MCF 10A (cell line): ENCODE measurements around the gene ZNF30. TPM values are rescaled to one million over a fixed set of nuclear protein-coding genes. Genes with fewer than 3 reads are reported as not detected.
A peak's percentile ranks its signal among the peaks of the same experiment; 100 is the strongest.

Experiments used
- BruUV-seq: library from RNA; stranded (reverse); fragments of 400-500 nt; replicated peaks from 2 replicates; lab custom pipeline; 2021; lab: Mats Ljungman, UMichigan
- CTCF ChIA-PET: fragments of 300-600 bp; sonication (Branson Sonifier 250); formaldehyde crosslinking; extraction: SDS; loops from one replicate; lab custom pipeline; 2021; ENCODE audit warnings: antibody characterized with exemption, inconsistent platforms; lab: Yijun Ruan, JAX
- POLR2A ChIA-PET: fragments of 300-600, 350-650 bp; sonication (Branson Sonifier 250); formaldehyde crosslinking; extraction: SDS; loops from one replicate; lab custom pipeline; 2020; ENCODE audit warnings: antibody characterized with exemption, inconsistent platforms; lab: Yijun Ruan, JAX
- DNase-seq: peaks from one replicate; pipeline ENCODE4 v3.0.0-alpha.2; 2018; ENCODE audit not compliant: unreplicated experiment
- H3K27ac Mint-ChIP-seq: one replicate; pipeline ENCODE4 v1.8.0; 2022; ENCODE audit warnings: mild to moderate bottlenecking, low read depth, mixed read lengths; ENCODE audit not compliant: unreplicated experiment
- H3K27me3 Mint-ChIP-seq: one replicate; pipeline ENCODE4 v1.8.0; 2022; ENCODE audit warnings: mixed read lengths; ENCODE audit not compliant: insufficient read depth, unreplicated experiment
- H3K36me3 Mint-ChIP-seq: one replicate; pipeline ENCODE4 v1.8.0; 2022; ENCODE audit warnings: mild to moderate bottlenecking, moderate library complexity, mixed read lengths; ENCODE audit not compliant: insufficient read depth, unreplicated experiment
- H3K4me1 Mint-ChIP-seq: one replicate; pipeline ENCODE4 v1.8.0; 2022; ENCODE audit warnings: mixed read lengths; ENCODE audit not compliant: insufficient read depth, unreplicated experiment
- H3K4me3 Mint-ChIP-seq: one replicate; pipeline ENCODE4 v1.8.0; 2022; ENCODE audit warnings: mild to moderate bottlenecking, moderate library complexity, mixed read lengths; ENCODE audit not compliant: unreplicated experiment
- H3K9me3 Mint-ChIP-seq: one replicate; pipeline ENCODE4 v1.8.0; 2022; ENCODE audit warnings: mixed read lengths; ENCODE audit not compliant: unreplicated experiment
- intact Hi-C: fragments of 100-400 bp; cut with micrococcal nuclease; formaldehyde crosslinking; loops from 2 replicates; pipeline ENCODE4 v1.14.1; 2022
- total RNA-seq: library from RNA; stranded (reverse); gene quantifications from 2 replicates; pipeline ENCODE4 v1.2.3, GENCODE V29; 2022
- TF ChIP-seq, protein P1 (sequence below): fragments of 200-600 bp; IDR thresholded peaks from one replicate; pipeline ENCODE4 v1.8.0; 2022; ENCODE audit warnings: antibody characterized with exemption, mild to moderate bottlenecking; ENCODE audit not compliant: unreplicated experiment

The ZNF30 gene
- total RNA-seq, 1 experiment from 2014 or later: 4.0 TPM

- ChIA-PET CTCF (interaction anchor here (0.6 to 5.7 kb wide), 8 partner anchors 10 to 293 kb away, joined by 3 to 45 read pairs (median 5); no protein-coding TSS in a partner anchor), POLR2A (interaction anchor here (0.7 kb wide), 1 partner anchor 289 kb away, joined by 3 read pairs; no protein-coding TSS in a partner anchor)
- Mint-ChIP-seq H3K4me1 (peaks cover 5% of the 10 kb centered on the region), H3K27me3 (peaks cover 10% of the 10 kb centered on the region), H3K27ac (no peak overlapping the region), H3K36me3 (no peaks in the 10 kb centered on the region), H3K9me3 (no peaks in the 10 kb centered on the region), H3K4me3 (no peak overlapping the region)
- TF ChIP-seq, protein P1, sequence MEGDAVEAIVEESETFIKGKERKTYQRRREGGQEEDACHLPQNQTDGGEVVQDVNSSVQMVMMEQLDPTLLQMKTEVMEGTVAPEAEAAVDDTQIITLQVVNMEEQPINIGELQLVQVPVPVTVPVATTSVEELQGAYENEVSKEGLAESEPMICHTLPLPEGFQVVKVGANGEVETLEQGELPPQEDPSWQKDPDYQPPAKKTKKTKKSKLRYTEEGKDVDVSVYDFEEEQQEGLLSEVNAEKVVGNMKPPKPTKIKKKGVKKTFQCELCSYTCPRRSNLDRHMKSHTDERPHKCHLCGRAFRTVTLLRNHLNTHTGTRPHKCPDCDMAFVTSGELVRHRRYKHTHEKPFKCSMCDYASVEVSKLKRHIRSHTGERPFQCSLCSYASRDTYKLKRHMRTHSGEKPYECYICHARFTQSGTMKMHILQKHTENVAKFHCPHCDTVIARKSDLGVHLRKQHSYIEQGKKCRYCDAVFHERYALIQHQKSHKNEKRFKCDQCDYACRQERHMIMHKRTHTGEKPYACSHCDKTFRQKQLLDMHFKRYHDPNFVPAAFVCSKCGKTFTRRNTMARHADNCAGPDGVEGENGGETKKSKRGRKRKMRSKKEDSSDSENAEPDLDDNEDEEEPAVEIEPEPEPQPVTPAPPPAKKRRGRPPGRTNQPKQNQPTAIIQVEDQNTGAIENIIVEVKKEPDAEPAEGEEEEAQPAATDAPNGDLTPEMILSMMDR: no peak
- intact Hi-C loops: loop anchor here (10.0 kb wide), 1 partner anchor 110 kb away; no protein-coding TSS in a partner anchor
- peak; percentile 32 for DNase-seq
- BruUV-seq: no TSS peak
These were observed 47.9 kb downstream of the ZNF30 start for GRCh38 chr19:34974646-34975045.

DNA sequence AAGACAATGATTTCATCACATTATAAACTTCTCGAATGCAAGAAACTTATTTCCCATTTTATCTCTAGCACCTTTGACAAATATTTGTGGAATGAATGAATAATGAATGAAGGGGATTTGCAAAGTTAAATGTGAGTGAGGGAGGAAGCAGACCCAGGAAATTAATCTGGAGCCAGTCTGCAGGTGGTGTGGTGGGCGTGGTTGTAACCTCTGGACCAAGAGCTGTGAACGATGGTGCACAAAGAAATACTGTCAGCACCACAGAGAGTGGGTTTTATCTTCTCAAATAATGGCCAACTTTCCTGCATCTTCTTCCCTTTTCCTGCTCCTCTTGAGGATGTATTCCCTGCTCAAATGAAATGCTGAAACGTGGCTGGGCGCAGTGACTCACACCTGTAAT is 48.4 kb downstream of the ZNF30 start:
- DNase-seq: no peak
- Mint-ChIP-seq H3K9me3 (no peaks in the 10 kb centered on the region), H3K36me3 (no peaks in the 10 kb centered on the region), H3K27ac (no peak overlapping the region), H3K27me3 (peaks cover 12% of the 10 kb centered on the region), H3K4me3 (no peak overlapping the region), H3K4me1 (peaks cover 5% of the 10 kb centered on the region)
- ChIA-PET CTCF (interaction anchor here (0.6 to 5.7 kb wide), 3 partner anchors 10 to 95 kb away, joined by 3 to 45 read pairs (median 8); no protein-coding TSS in a partner anchor), POLR2A (no interaction called here)
- intact Hi-C loops: loop anchor here (10.0 kb wide), 1 partner anchor 110 kb away; no protein-coding TSS in a partner anchor
- TF ChIP-seq, protein P1: no peak
- no TSS peak for BruUV-seq

- intact Hi-C loops: loop anchor here (10.0 kb wide), 1 partner anchor 108 kb away; no protein-coding TSS in a partner anchor
- BruUV-seq: no TSS peak
- CTCF ChIA-PET: interaction anchor here (0.7 to 5.7 kb wide), 3 partner anchors 37 to 165 kb away, joined by 3 to 45 read pairs (median 4); no protein-coding TSS in a partner anchor
- Mint-ChIP-seq H3K36me3 (no peaks in the 10 kb centered on the region), H3K27me3 (peaks cover 12% of the 10 kb centered on the region), H3K27ac (no peak overlapping the region), H3K9me3 (no peaks in the 10 kb centered on the region), H3K4me3 (no peak overlapping the region), H3K4me1 (peaks cover 5% of the 10 kb centered on the region)
- no peak for DNase-seq
- TF ChIP-seq, protein P1: no peak
- POLR2A ChIA-PET: no interaction called here
These were observed 49.9 kb downstream of the ZNF30 start for GRCh38 chr19:34976611-34977010.

DNA sequence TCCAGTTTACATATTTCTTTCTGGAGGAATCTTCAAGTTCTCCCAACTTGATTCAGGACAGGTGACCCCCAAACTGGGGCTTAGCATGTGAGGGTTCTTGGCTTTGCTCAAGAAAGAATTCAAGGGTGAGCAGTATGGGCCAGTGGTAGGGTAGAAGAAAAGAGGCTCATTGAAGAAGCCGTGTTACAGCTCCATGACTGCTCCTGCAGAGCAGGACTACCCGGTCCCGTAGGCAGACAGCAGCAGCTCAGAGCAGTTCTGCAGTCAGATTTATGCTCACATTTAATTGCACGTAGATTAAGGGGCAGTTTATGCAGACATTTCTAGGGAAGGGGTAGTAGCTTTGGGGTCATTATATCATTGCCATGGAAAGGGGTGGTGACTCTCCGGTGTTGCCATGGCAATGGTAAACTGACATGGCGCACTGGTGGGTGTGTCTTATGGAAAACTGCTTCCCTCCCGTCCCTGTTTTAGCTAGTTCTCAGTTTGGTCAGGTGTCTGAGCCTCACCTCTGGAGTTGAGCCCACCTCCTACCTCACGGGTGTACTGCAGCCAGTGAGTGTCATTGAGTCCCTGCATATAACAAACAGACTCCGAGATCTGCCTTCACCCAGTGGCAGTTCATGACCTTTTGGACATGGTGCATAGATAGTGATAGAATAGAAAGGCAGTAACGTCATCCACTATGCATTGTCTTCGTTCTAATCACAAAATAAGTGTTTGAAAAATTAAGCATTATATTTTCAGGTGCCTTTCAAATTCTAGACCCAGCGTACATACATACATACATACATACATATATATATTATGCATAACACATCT is 53.3 kb downstream of the ZNF30 start:
- POLR2A ChIA-PET: interaction anchor here (0.6 kb wide), 1 partner anchor 199 kb away, joined by 3 read pairs; no protein-coding TSS in a partner anchor

More for the DNA sequence above, 53.3 kb downstream of the ZNF30 start:
- no peak for DNase-seq
- TF ChIP-seq, protein P1: no peak
- no peak overlapping the region for H3K27ac Mint-ChIP-seq
- intact Hi-C loops: loop anchor here (10.0 kb wide), 1 partner anchor 105 kb away; no protein-coding TSS in a partner anchor
- H3K9me3 Mint-ChIP-seq: peaks cover 7% of the 10 kb centered on the region
- BruUV-seq: no TSS peak
- CTCF ChIA-PET: interaction anchor here (0.6 to 2.0 kb wide), 4 partner anchors 7 to 156 kb away, joined by 3 to 7 read pairs (median 4); no protein-coding TSS in a partner anchor
- no peaks in the 10 kb centered on the region for H3K36me3 Mint-ChIP-seq
- no peaks in the 10 kb centered on the region for H3K4me1 Mint-ChIP-seq
- peaks cover 12% of the 10 kb centered on the region for H3K27me3 Mint-ChIP-seq
- H3K4me3 Mint-ChIP-seq: no peak overlapping the region
